ENCODE measurements around the gene SLC25A14. TPM values are rescaled to one million over a fixed set of nuclear protein-coding genes. Genes with fewer than 3 reads are reported as not detected.

Gene SLC25A14
- total and polyA plus RNA-seq, 10 of the 15 experiments (the other 5 are each of a cell fraction or from before 2014, with no cell fraction given), result 7.6 to 17.0 (median 14.0) TPM

DNA sequence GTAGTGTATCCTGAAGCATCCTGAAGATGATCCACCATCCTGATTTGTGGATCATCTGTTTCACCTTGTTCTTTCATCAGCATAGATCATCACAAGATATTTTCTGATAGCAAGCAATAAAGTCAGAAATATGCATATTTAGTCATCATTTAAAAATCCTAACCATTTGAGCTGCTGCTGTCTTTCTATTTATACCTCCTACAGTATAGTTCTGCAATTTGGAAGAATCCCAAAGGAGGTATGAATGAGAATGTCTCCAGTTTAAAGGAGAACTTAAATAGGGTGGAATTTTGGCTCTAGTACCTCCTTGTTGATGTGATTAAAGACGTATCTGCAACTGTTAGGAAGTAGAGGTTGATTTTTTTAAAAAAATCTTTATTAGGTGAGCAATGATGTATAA lies 7.6 kb downstream of the SLC25A14 start (continued):
- TF ChIP-seq, protein P1, sequence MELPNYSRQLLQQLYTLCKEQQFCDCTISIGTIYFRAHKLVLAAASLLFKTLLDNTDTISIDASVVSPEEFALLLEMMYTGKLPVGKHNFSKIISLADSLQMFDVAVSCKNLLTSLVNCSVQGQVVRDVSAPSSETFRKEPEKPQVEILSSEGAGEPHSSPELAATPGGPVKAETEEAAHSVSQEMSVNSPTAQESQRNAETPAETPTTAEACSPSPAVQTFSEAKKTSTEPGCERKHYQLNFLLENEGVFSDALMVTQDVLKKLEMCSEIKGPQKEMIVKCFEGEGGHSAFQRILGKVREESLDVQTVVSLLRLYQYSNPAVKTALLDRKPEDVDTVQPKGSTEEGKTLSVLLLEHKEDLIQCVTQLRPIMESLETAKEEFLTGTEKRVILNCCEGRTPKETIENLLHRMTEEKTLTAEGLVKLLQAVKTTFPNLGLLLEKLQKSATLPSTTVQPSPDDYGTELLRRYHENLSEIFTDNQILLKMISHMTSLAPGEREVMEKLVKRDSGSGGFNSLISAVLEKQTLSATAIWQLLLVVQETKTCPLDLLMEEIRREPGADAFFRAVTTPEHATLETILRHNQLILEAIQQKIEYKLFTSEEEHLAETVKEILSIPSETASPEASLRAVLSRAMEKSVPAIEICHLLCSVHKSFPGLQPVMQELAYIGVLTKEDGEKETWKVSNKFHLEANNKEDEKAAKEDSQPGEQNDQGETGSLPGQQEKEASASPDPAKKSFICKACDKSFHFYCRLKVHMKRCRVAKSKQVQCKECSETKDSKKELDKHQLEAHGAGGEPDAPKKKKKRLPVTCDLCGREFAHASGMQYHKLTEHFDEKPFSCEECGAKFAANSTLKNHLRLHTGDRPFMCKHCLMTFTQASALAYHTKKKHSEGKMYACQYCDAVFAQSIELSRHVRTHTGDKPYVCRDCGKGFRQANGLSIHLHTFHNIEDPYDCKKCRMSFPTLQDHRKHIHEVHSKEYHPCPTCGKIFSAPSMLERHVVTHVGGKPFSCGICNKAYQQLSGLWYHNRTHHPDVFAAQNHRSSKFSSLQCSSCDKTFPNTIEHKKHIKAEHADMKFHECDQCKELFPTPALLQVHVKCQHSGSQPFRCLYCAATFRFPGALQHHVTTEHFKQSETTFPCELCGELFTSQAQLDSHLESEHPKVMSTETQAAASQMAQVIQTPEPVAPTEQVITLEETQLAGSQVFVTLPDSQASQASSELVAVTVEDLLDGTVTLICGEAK (IDR thresholded peaks at IDR 0.05; ENCODE audit: borderline replicate concordance), result no peak
- no peak for TF ChIP-seq CHD4 (IDR thresholded peaks at IDR 0.05)
- TF ChIP-seq POLR2A (IDR thresholded peaks at IDR 0.05; ENCODE audit: low read depth, low read length), result no peak
- no peak for TF ChIP-seq RUNX3 (IDR thresholded peaks at IDR 0.05; ENCODE audit: low read length)
- no peak for TF ChIP-seq MYC (IDR thresholded peaks at IDR 0.05; ENCODE audit: insufficient read depth, insufficient read length, insufficient replicate concordance, low read length, severe bottlenecking)
- no peak for TF ChIP-seq MYB (IDR thresholded peaks at IDR 0.05; ENCODE audit: borderline replicate concordance, low read depth, low read length)
- TF ChIP-seq, protein P2, sequence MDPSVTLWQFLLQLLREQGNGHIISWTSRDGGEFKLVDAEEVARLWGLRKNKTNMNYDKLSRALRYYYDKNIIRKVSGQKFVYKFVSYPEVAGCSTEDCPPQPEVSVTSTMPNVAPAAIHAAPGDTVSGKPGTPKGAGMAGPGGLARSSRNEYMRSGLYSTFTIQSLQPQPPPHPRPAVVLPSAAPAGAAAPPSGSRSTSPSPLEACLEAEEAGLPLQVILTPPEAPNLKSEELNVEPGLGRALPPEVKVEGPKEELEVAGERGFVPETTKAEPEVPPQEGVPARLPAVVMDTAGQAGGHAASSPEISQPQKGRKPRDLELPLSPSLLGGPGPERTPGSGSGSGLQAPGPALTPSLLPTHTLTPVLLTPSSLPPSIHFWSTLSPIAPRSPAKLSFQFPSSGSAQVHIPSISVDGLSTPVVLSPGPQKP (IDR thresholded peaks at IDR 0.05; ENCODE audit: low read depth, low read length), result no peak
- no peak for TF ChIP-seq YY1 (IDR thresholded peaks at IDR 0.05; ENCODE audit: low read depth, low read length)
- no peak for TF ChIP-seq ZNF217 (IDR thresholded peaks at IDR 0.05)

- ChIA-PET RAD21 (ENCODE audit: unreplicated experiment) (no interaction called here), CTCF (no interaction called here), SMC1A (ENCODE audit: uncharacterized antibody, unreplicated experiment) (no interaction called here), POLR2A (no interaction called here)
- no peak overlapping the region for H3K4me2 ChIP-seq (ENCODE audit: control insufficient read depth, insufficient read depth)
- TF ChIP-seq BCLAF1 (IDR thresholded peaks at IDR 0.05), result no peak
- no peak for TF ChIP-seq TAF1 (IDR thresholded peaks at IDR 0.05; ENCODE audit: borderline replicate concordance, low read depth, low read length)
- TF ChIP-seq HDAC6 (IDR thresholded peaks at IDR 0.05; ENCODE audit: unreplicated experiment), result no peak
- H3K36me3 ChIP-seq (ENCODE audit: control insufficient read depth in 2 of 2, insufficient read depth in 2 of 2, low read length in 1 of 2), result no peaks in the 10 kb centered on the region
- no peaks in the 10 kb centered on the region for H3K9me3 ChIP-seq (replicated peaks; ENCODE audit: control insufficient read depth, insufficient read depth, low read length)
- in situ Hi-C loops (cut with MboI), result no loop called here
- DNase-seq (ENCODE audit: low read depth, low spot score), result no peak
- intact Hi-C loops (cut with micrococcal nuclease; ENCODE audit: unreplicated experiment), result no loop called here
- no peak overlapping the region for H3K9ac ChIP-seq (ENCODE audit: control insufficient read depth, insufficient read depth, low read length)
- H3K4me1 ChIP-seq (ENCODE audit: control insufficient read depth, insufficient read depth, low read length), result no peaks in the 10 kb centered on the region
- no TSS peak for BruUV-seq (replicated peaks)
- no peak overlapping the region for H3K4me3 ChIP-seq
- no peak for ATAC-seq
- no peak overlapping the region for H2AFZ ChIP-seq (ENCODE audit: control insufficient read depth, low read depth, low read length)
- FAIRE-seq, result no peak
- H3K79me2 ChIP-seq (ENCODE audit: control insufficient read depth, insufficient read depth, low read length), result no peaks in the 10 kb centered on the region
- WGBS (ENCODE audit: insufficient coverage, insufficient replicate concordance, low lambda C conversion rate, missing lambda C conversion rate), result 54% methylated on average over 3 of the region's 3 CpGs
- no peaks in the 10 kb centered on the region for H3K27me3 ChIP-seq (replicated peaks in 1 of 2; ENCODE audit: control insufficient read depth in 2 of 2, insufficient read depth in 2 of 2, low read length in 1 of 2)
- H4K20me1 ChIP-seq (ENCODE audit: control insufficient read depth, insufficient read depth), result no peaks in the 10 kb centered on the region
- H3K27ac ChIP-seq (ENCODE audit: control insufficient read depth, insufficient read depth), result no peak overlapping the region
Observed at GRCh38 chrX:130351567-130351966, 11.8 kb downstream of the SLC25A14 start.

Data from GM12878 (cell line).